Measurements from ENCODE around the gene GRM1. TPM values are rescaled to one million over a fixed set of nuclear protein-coding genes. Genes with fewer than 3 reads are reported as not detected.

Gene GRM1
- total RNA-seq, result 0.23 TPM

GRCh38 chr6:146028851-146029572 lies at the start of gene GRM1:
GRM1 (plus strand) TSS chr6:146029062; CDS start chr6:146029518, 456 bp downstream.

Small RNA genes lying within 50 kb of the gene (small RNA-seq; reads per million reads assigned to genes)
- gene RNA5SP222 (ENCODE audit: low replicate concordance), result not detected

Other genes starting within 250 kb of the GRM1 start
- 12.5 TPM for gene FBXO30, start 214.3 kb upstream of the GRM1 start, total RNA-seq
- 51.6 TPM for gene SHPRH, start 64.7 kb upstream of the GRM1 start, total RNA-seq